IPS DF 6.9 (cell line): ENCODE results near the gene WDR7.

ENCODE experiments used
- DNase-seq: peaks from one replicate; pipeline ENCODE4 v3.0.0-alpha.2; 2013; ENCODE audit warnings: low read depth, low spot score
- H3K27ac ChIP-seq: one replicate; pipeline ENCODE4 v1.5.1; 2013; ENCODE audit warnings: low read length, control low read depth
- H3K27me3 ChIP-seq: 2 replicates; pipeline ENCODE4 v1.6.1; 2013; ENCODE audit warnings: mild to moderate bottlenecking, low read length; ENCODE audit not compliant: control insufficient read depth, insufficient read depth
- H3K36me3 ChIP-seq: 2 replicates; pipeline ENCODE4 v1.6.1; 2013; ENCODE audit warnings: low read length; ENCODE audit not compliant: control insufficient read depth, insufficient read depth
- H3K4me1 ChIP-seq: 2 replicates; pipeline ENCODE4 v1.6.1; 2013; ENCODE audit warnings: low read length; ENCODE audit not compliant: control insufficient read depth, insufficient read depth
- H3K4me3 ChIP-seq: 2 replicates; pipeline ENCODE4 v1.5.1; 2013; ENCODE audit warnings: mild to moderate bottlenecking, low read length
- H3K9me3 ChIP-seq: 2 replicates; pipeline ENCODE4 v1.6.1; 2013; ENCODE audit warnings: low read length, inconsistent platforms; ENCODE audit not compliant: control insufficient read depth, insufficient read depth
- WGBS: extraction: QIAGEN DNeasy Blood & Tissue Kit; methylation state at CpG from one replicate; pipeline ENCODE4 v1.1.7; 2013; ENCODE audit warnings: mixed read lengths, missing lambda C conversion rate; ENCODE audit not compliant: insufficient read length, insufficient coverage; 5-methylcytosine and 5-hydroxymethylcytosine counted together

Gene WDR7

DNA sequence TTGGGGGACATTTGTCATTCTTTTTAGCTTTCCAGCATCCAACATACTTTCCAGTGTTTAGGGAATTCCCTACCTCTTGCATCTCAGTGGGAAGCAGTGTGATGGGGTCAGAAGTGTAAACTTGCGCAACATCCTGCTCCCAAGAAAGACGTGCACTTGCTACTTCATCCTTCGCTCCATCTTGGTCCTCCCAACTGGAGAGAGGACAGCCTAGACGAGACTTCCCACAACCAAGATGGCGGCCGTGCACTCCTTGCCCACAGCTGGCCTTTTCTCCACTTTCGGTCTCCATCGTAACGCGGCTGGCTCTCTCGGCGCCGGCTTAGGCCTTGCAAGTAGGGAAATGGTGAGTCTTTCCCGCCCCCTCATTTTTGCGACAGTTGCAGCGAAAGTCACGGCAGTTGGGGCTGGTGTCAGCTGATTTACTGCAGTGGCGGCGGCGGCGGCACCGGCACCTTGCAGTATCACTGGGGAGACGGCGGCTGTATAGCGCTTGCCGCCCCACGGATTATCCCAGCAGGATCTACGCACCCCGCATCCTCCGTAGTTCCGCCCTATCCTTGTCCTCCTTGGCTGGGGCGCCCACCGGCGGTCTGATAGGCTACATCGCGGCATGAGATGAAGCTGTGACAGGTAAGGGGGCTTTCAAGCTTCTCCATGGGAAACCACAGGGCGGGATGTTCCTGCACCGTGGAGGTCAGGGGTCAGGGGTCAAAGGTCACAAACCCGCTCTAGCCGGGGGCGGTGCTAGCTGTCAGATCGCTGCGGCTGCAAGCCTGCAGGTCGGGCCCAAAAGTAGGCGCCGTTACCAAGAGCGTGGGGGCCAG lies at the start of gene WDR7:
TSS of gene WDR7 (plus strand) at position 416 of the 827 bp plus-strand sequence. CDS start 21,157 bp downstream, outside the sequence.
- Histone ChIP-seq H3K4me1 (no peaks in the 10 kb centered on the region; the same call in 1 of the 2 replicates), H3K27ac (no peak within 1 kb of the TSS), H3K27me3 (no peaks in the 10 kb centered on the region), H3K9me3 (no peaks in the 10 kb centered on the region), H3K4me3 (peak within 1 kb of the TSS; percentile 93), H3K36me3 (no peaks in the 10 kb centered on the region)
- WGBS = no CpG with 5 or more reads among the region's 47 CpGs
- DNase-seq = peak; percentile 93

DNA sequence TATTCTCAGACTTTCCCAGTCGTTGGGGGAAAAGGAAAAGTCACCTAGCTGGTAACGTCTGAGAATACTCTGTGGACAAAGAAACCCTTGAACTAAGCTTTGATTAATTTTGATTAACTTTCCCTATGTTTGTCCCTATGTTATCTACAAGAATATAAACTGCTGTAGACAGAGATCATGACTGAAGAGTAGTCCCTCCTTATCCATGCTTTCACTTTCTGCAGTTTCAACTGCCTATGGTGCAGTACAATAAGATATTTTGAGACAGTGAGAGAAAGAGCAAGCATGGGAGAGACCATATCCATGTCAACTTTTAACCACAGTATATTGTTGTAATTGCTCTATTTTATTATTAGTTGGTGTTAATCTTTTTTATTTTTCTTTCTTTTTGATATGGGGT lies 44.5 kb upstream of the WDR7 start:
- H3K36me3 ChIP-seq = peaks cover 2% of the 10 kb centered on the region; the same call in 1 of the 2 replicates
- no peaks in the 10 kb centered on the region for H3K4me1 ChIP-seq
- no peak for DNase-seq
- no peak overlapping the region for H3K27ac ChIP-seq
- no CpG with 5 or more reads among the region's 2 CpGs for WGBS
- H3K9me3 ChIP-seq = no peaks in the 10 kb centered on the region
- H3K4me3 ChIP-seq = no peak overlapping the region
- H3K27me3 ChIP-seq = no peaks in the 10 kb centered on the region

DNA sequence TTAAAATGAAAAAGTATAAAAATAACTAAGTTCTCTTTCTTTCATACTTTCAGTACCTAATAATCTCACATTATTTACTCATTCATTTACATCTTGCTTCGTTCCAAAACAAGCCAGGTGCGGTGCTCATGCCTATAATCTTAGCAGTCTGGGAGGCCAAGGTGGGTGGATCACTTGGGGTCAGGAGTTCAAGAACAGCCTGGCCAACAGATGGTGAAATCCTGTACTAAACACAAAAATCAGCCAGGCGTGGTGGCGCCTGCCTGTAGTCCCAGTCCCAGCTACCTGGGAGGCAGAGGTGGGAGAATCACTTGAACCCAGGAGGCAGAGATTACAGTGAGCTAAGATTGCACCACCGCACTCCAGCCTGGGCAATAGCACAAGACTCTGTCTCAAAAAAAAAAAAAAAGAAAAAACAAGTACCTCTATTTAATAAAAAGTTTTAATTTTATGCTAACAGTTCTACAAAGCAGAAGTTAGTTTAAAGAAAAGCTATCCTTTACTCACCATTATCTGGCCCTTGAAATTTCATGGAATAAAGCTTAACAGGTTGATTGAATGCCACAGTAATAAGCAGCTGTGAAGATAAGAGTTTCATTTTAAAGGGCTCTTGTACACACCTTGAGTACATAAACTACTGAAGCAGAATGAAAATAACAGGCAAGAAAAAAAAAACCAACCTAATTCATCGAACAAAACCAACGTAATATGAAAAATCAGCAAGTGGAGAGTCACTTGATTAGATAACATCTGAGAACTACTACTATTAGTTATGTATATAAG lies 35.2 kb upstream of the WDR7 start:
- no peaks in the 10 kb centered on the region for H3K27me3 ChIP-seq
- no peak overlapping the region for H3K27ac ChIP-seq
- no peaks in the 10 kb centered on the region for H3K4me1 ChIP-seq
- 100% methylated on average over 1 of the region's 7 CpGs for WGBS
- H3K36me3 ChIP-seq = no peaks in the 10 kb centered on the region; the same call in 1 of the 2 replicates
- no peak overlapping the region for H3K4me3 ChIP-seq
- DNase-seq = no peak
- no peaks in the 10 kb centered on the region for H3K9me3 ChIP-seq

- Histone ChIP-seq H3K4me1 (no peaks in the 10 kb centered on the region), H3K27ac (no peak overlapping the region), H3K9me3 (no peaks in the 10 kb centered on the region), H3K36me3 (no peaks in the 10 kb centered on the region), H3K27me3 (no peaks in the 10 kb centered on the region), H3K4me3 (no peak overlapping the region)
- WGBS = no CpG with 5 or more reads among the region's 2 CpGs
- no peak for DNase-seq
Observed at GRCh38 chr18:56627991-56628390, 23.2 kb upstream of the WDR7 start.

- H3K4me1 ChIP-seq = no peaks in the 10 kb centered on the region
- H3K4me3 ChIP-seq = no peak overlapping the region
- no peaks in the 10 kb centered on the region for H3K36me3 ChIP-seq
- DNase-seq = no peak
- no CpG with 5 or more reads among the region's 7 CpGs for WGBS
- no peak overlapping the region for H3K27ac ChIP-seq
- no peaks in the 10 kb centered on the region for H3K9me3 ChIP-seq
- H3K27me3 ChIP-seq = no peaks in the 10 kb centered on the region
Observed at GRCh38 chr18:56632070-56633022, 18.8 kb upstream of the WDR7 start.

- no peak overlapping the region for H3K4me3 ChIP-seq
Observed at GRCh38 chr18:56635007-56635406, 16.2 kb upstream of the WDR7 start.

DNA sequence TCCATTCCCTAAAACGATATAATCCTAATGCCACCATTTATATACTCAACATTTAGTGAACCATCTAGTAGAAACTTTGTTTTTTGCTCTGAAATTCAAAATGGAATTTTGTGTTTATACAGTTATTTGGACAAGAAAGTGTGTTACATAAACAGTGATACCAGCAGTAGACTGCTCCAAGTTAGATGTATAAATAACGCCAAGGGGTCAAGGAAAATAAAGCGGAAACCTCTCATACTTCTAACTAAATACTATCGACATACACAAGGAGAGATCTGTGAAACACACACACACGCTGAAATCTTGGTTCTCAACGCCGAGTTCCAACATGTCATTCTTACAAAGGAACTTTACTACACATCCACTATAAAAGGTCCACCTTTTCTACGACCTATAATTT lies 14.0 kb upstream of the WDR7 start:
- no peaks in the 10 kb centered on the region for H3K36me3 ChIP-seq
- H3K4me1 ChIP-seq = no peaks in the 10 kb centered on the region
- DNase-seq = no peak
- peak overlapping the region; percentile 92; the same call in 1 of the 2 replicates for H3K4me3 ChIP-seq
- H3K27ac ChIP-seq = no peak overlapping the region
- H3K9me3 ChIP-seq = no peaks in the 10 kb centered on the region
- no peaks in the 10 kb centered on the region for H3K27me3 ChIP-seq
- 100% methylated on average over 1 of the region's 8 CpGs for WGBS

More at GRCh38 chr18:56635007-56635406, 16.2 kb upstream of the WDR7 start:
- Histone ChIP-seq H3K9me3 (no peaks in the 10 kb centered on the region), H3K4me1 (no peaks in the 10 kb centered on the region), H3K36me3 (no peaks in the 10 kb centered on the region), H3K27me3 (no peaks in the 10 kb centered on the region), H3K27ac (no peak overlapping the region)
- DNase-seq = no peak
- WGBS = no CpG with 5 or more reads among the region's 5 CpGs

DNA sequence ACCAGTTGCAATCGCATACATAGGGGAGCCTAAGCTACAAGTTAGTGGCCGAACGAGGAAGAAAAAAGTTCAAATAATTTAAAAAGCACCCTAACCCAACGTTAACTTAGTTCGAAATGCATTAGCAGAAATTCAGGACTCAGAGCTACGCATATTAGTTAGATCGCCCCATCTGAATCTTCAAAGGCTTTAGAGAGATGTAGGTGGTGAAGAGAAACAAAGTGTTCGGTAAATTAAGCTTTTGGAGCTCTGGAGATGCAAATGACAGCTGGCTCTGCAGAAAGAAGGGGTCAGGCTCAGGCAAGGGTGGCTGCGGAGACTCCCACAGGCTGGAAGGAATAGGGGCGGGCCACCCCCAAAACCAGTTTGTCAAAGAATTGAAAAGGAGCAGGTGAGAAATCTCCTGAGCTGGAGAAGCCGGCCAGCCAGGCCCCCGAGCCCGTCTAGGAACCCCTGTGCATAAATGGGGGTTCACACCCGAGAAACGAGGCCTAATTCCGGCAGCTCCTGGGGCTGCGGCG lies 13.4 kb upstream of the WDR7 start:
- no CpG with 5 or more reads among the region's 18 CpGs for WGBS
- H3K27me3 ChIP-seq = no peaks in the 10 kb centered on the region
- no peaks in the 10 kb centered on the region for H3K4me1 ChIP-seq
- no peaks in the 10 kb centered on the region for H3K36me3 ChIP-seq
- no peak for DNase-seq
- peak overlapping the region; percentile 92 for H3K4me3 ChIP-seq
- H3K27ac ChIP-seq = no peak overlapping the region
- no peaks in the 10 kb centered on the region for H3K9me3 ChIP-seq

DNA sequence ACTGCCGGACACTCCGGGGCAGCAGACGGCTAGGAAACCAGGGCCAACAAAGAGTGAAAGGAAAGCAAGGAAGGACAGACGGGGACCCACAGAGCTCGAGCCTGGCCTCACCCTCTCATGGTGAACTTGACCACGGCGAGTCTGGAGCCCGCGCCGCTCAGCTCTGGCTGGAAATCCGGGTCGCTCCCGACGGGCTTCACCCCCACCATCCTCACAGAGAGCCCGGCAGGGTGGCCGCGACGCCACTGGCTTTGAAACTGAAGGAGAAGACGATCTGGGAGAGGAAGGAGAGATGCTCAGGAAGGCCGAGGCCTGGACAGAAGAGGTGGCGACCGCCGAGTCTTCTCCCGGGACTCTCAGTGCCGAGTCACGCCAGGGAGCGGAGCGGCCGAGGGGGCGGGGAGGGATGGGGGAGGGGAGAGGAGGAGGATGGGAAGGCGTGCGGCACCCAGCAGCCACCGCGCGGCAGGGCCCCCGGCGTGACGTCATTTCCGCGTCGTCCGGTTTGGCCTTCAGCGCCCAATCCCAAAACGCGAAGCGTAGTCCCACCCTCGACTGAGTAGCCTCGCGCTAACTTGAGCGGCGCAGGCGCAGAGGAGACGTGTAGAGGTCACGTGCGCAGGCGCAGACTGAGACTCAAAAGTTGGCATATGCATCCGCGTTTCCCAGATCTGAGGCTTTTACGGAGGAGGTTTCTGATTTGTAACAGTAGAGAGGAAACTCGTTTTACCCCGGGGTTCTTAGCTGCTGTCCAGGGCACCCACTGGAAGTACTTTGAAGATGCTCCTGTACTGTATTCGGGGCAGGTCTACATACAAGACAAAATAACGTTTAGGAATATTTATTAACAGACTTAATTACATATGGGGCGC lies 12.7 kb upstream of the WDR7 start, which contains the start of gene TXNL1:
TSS of gene TXNL1 (minus strand) at position 361 of the 872 bp plus-strand sequence. CDS start at position 209, 152 bp downstream.
- DNase-seq = peak; percentile 97
- no peaks in the 10 kb centered on the region for H3K36me3 ChIP-seq
- H3K27ac ChIP-seq = no peak within 1 kb of the TSS
- H3K4me3 ChIP-seq = peak within 1 kb of the TSS; percentile 92
- no CpG with 5 or more reads among the region's 64 CpGs for WGBS
- H3K27me3 ChIP-seq = no peaks in the 10 kb centered on the region
- H3K4me1 ChIP-seq = no peaks in the 10 kb centered on the region
- no peaks in the 10 kb centered on the region for H3K9me3 ChIP-seq
